GM12878 (cell line): Measurements from ENCODE around the gene MSL1. TPM values are rescaled to one million over a fixed set of nuclear protein-coding genes. Genes with fewer than 3 reads are reported as not detected.

Experiments used
- ASH2L ChIP-seq: fragments of 300-600, 200-600 bp; sonication (generic); IDR thresholded peaks from 2 replicates; pipeline ENCODE4 v1.6.1; 2017; ENCODE audit warnings: low read depth, mild to moderate bottlenecking, borderline replicate concordance
- ATF7 ChIP-seq: fragments of 450-650 bp; IDR thresholded peaks from 2 replicates; pipeline ENCODE4 v1.6.1; 2016; ENCODE audit warnings: low read depth, mild to moderate bottlenecking
- CTCF ChIP-seq, 3 experiments: IDR thresholded peaks in 2 of 3; conservative IDR thresholded peaks in 1 of 3; 2 replicates each; pipeline ENCODE4 v1.5.1; 2011; ENCODE audit warnings: low read depth in 3 of 3, low read length in 3 of 3, mild to moderate bottlenecking in 3 of 3, control low read depth in 2 of 3, moderate library complexity in 2 of 3, inconsistent platforms in 1 of 3, mixed read lengths in 1 of 3; ENCODE audit not compliant: control insufficient read depth in 2 of 3, insufficient read depth in 1 of 3; ENCODE audit errors: extremely low read depth in 1 of 3
- E2F8 ChIP-seq: fragments of 450-650 bp; IDR thresholded peaks from 2 replicates; pipeline ENCODE4 v1.6.1; 2018; ENCODE audit warnings: mild to moderate bottlenecking, low read depth, moderate library complexity; ENCODE audit not compliant: partially characterized antibody
- FOS ChIP-seq: IDR thresholded peaks from 3 replicates; pipeline ENCODE4 v1.6.1; 2011; ENCODE audit warnings: borderline replicate concordance; ENCODE audit not compliant: insufficient read length; ENCODE audit errors: extremely low read depth
- HDAC2 ChIP-seq: fragments of 200-600 bp; sonication (generic); IDR thresholded peaks from 2 replicates; pipeline ENCODE4 v1.6.1; 2017
- IKZF1 ChIP-seq: fragments of 450-650 bp; conservative IDR thresholded peaks from 2 replicates; pipeline ENCODE4 v1.6.1; 2017; ENCODE audit warnings: antibody characterized with exemption, mild to moderate bottlenecking
- JUNB ChIP-seq: IDR thresholded peaks from 2 replicates; pipeline ENCODE4 v1.6.1; 2016; ENCODE audit warnings: antibody characterized with exemption, mild to moderate bottlenecking
- KAT2A ChIP-seq: conservative IDR thresholded peaks from 2 replicates; pipeline ENCODE4 v1.6.1; 2011; ENCODE audit warnings: low read depth, low read length; ENCODE audit not compliant: control insufficient read depth
- KDM1A ChIP-seq: fragments of 200-600 bp; sonication (generic); IDR thresholded peaks from 2 replicates; pipeline ENCODE4 v1.6.1; 2016; ENCODE audit warnings: borderline replicate concordance
- MEF2A ChIP-seq: IDR thresholded peaks from 2 replicates; pipeline ENCODE4 v1.6.1; 2011; ENCODE audit warnings: low read depth, mild to moderate bottlenecking, low read length, moderate library complexity; ENCODE audit not compliant: insufficient read depth
- MXI1 ChIP-seq: fragments of 150-350 bp; IDR thresholded peaks from 2 replicates; pipeline ENCODE4 v1.6.1; 2011; ENCODE audit warnings: low read depth, mild to moderate bottlenecking, inconsistent platforms, low read length, improper control_type of control experiment
- NRF1 ChIP-seq: conservative IDR thresholded peaks from 2 replicates; pipeline ENCODE4 v1.6.1; 2011; ENCODE audit warnings: mild to moderate bottlenecking, low read depth, low read length, improper control_type of control experiment
- PAX8 ChIP-seq: fragments of 450-650 bp; IDR thresholded peaks from 2 replicates; pipeline ENCODE4 v1.6.1; 2017; ENCODE audit warnings: mild to moderate bottlenecking, moderate library complexity
- POLR2AphosphoS5 ChIP-seq: IDR thresholded peaks from 2 replicates; pipeline ENCODE4 v1.6.1; 2011; ENCODE audit warnings: mild to moderate bottlenecking, low read length, inconsistent platforms
- RAD21 ChIP-seq: IDR thresholded peaks from 2 replicates; pipeline ENCODE4 v1.6.1; 2011; ENCODE audit warnings: mild to moderate bottlenecking, low read depth, low read length, moderate library complexity; ENCODE audit not compliant: insufficient read depth
- RELB ChIP-seq: fragments of 450-650 bp; IDR thresholded peaks from 2 replicates; pipeline ENCODE4 v1.6.1; 2017; ENCODE audit warnings: low read depth, mild to moderate bottlenecking, moderate library complexity
- RUNX3 ChIP-seq: IDR thresholded peaks from 2 replicates; pipeline ENCODE4 v1.6.1; 2012; ENCODE audit warnings: low read length, inconsistent platforms
- SIX5 ChIP-seq: IDR thresholded peaks from 2 replicates; pipeline ENCODE4 v1.6.1; 2011; ENCODE audit warnings: mild to moderate bottlenecking, low read depth, low read length, moderate library complexity; ENCODE audit not compliant: severe bottlenecking
- SMAD1 ChIP-seq: fragments of 450-650 bp; IDR thresholded peaks from 2 replicates; pipeline ENCODE4 v1.6.1; 2018; ENCODE audit warnings: mild to moderate bottlenecking, low read depth; ENCODE audit not compliant: partially characterized antibody
- SP1 ChIP-seq: IDR thresholded peaks from one replicate; pipeline ENCODE4 v1.6.1; 2011; ENCODE audit warnings: low read depth, low read length
- SREBF1 ChIP-seq: IDR thresholded peaks from 2 replicates; pipeline ENCODE4 v1.6.1; 2012; ENCODE audit warnings: mild to moderate bottlenecking, low read length
- SREBF2 ChIP-seq: IDR thresholded peaks from 2 replicates; pipeline ENCODE4 v1.6.1; 2012; ENCODE audit warnings: mild to moderate bottlenecking, low read length
- ZNF207 ChIP-seq: fragments of 450-650 bp; IDR thresholded peaks from 2 replicates; pipeline ENCODE4 v1.6.1; 2014; ENCODE audit warnings: antibody characterized with exemption, mild to moderate bottlenecking, borderline replicate concordance
- ZNF24 ChIP-seq: fragments of 450-650 bp; IDR thresholded peaks from 2 replicates; pipeline ENCODE4 v1.6.1; 2017; ENCODE audit warnings: antibody characterized with exemption, mild to moderate bottlenecking
- ZZZ3 ChIP-seq: IDR thresholded peaks from 2 replicates; pipeline ENCODE4 v1.6.1; 2011; ENCODE audit warnings: low read depth; ENCODE audit not compliant: control insufficient read depth, insufficient read length
- polyA plus RNA-seq, 11 experiments: library from polyadenylated mRNA; depleted of rRNA in 4 of 11; unstranded in 6 of 11; stranded (reverse) in 5 of 11; fragments of >200 nt; fragmentation: Nextera tagmentation in 4 of 11; fragmentation: Illumina TruSeq in 1 of 11; extraction: Ambion mirVana in 4 of 11; extraction: Trizol in 1 of 11; gene quantifications; 1 replicate in 1 of 11; 2 replicates in 10 of 11; pipeline versions ENCODE4 v1.2.1 to v1.2.3, GENCODE V29; 2011 to 2016; ENCODE audit warnings: inconsistent platforms in 2 of 11, missing spikeins in 2 of 11, low read depth in 1 of 11
- total RNA-seq, 4 experiments: library from RNA; depleted of rRNA in 3 of 4; stranded (reverse); fragments of >200 nt in 3 of 4; fragmentation: Illumina TruSeq in 1 of 4; extraction: Trizol in 1 of 4; gene quantifications; 2 replicates each; pipeline versions ENCODE4 v1.2.1 to v1.2.3, GENCODE V29; 2013 to 2021

The MSL1 gene
- total and polyA plus RNA-seq, 10 of the 15 experiments (the other 5 are each of a cell fraction or from before 2014, with no cell fraction given) = 6.1 to 95.2 (median 51.8) TPM

GRCh38 chr17:40095944-40096791, 25.6 kb upstream of the MSL1 start (continued):
- TF ChIP-seq ZZZ3 (no peak), POLR2AphosphoS5 (peak; percentile 75), SMAD1 (peak; percentile 45), FOS (no peak), ZNF207 (no peak; the same call in 1 of the 2 replicates), RAD21 (no peak), IKZF1 (peak; percentile 91), HDAC2 (no peak), SIX5 (no peak), KAT2A (no peak), RUNX3 (peak; percentile 77), JUNB (peak; percentile 63; the same call in 1 of the 2 replicates), ZNF24 (no peak), SP1 (peak; percentile 64), MEF2A (0 out of 2 replicates have a peak, but pooled peaks have one; percentile 19), SREBF2 (no peak), ATF7 (peak; percentile 79), ASH2L (no peak), PAX8 (no peak), E2F8 (no peak), RELB (peak; percentile 84; the same call in 1 of the 2 replicates), KDM1A (no peak), CTCF (IDR thresholded peaks at IDR 0.05 in 2 of 3, conservative IDR thresholded peaks at IDR 0.05 in 1 of 3; ENCODE audit: control insufficient read depth in 2 of 3, extremely low read depth in 1 of 3, insufficient read depth in 1 of 3, low read depth in 3 of 3, low read length in 3 of 3) (no peak), SREBF1 (no peak), NRF1 (no peak), MXI1 (peak; percentile 84)
